ENCODE data around the gene TUSC2.

DNA sequence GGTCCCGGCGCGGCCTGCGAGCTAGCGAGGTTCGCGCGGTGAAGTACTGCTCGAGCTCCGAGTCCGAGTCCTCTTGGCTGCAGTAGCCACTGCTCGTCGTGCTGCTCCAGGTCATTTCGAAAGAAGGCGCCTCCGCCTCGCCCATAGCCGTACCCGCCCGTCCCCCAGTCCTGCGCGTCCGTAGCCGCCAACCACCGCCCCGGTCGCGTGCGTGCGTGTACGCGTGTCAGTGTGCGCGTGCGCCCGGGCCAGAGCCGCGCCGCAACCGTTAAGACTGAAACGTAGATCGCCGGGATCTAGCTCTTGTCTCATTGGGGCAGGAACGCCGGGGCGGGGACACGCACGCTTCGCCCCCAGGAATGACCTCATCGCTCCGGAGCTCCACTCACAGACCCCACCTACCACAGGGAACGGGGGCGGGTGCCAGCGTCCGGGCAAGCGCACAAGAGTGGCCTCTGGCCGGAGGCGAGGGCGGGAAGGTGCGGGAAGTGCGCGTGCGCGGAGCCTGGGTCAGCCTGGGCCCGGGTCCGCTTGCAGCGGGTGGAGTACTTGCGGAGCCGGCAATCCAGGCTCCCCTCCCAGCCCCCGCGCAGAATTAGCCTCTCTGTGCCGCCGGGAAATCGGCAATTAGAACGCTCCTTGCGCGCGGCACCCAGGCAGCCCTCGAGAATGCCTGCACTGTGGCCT, 9.3 kb upstream of the TUSC2 start:
- TF ChIP-seq, protein P1, sequence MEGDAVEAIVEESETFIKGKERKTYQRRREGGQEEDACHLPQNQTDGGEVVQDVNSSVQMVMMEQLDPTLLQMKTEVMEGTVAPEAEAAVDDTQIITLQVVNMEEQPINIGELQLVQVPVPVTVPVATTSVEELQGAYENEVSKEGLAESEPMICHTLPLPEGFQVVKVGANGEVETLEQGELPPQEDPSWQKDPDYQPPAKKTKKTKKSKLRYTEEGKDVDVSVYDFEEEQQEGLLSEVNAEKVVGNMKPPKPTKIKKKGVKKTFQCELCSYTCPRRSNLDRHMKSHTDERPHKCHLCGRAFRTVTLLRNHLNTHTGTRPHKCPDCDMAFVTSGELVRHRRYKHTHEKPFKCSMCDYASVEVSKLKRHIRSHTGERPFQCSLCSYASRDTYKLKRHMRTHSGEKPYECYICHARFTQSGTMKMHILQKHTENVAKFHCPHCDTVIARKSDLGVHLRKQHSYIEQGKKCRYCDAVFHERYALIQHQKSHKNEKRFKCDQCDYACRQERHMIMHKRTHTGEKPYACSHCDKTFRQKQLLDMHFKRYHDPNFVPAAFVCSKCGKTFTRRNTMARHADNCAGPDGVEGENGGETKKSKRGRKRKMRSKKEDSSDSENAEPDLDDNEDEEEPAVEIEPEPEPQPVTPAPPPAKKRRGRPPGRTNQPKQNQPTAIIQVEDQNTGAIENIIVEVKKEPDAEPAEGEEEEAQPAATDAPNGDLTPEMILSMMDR (IDR thresholded peaks at IDR 0.05; ENCODE audit: borderline replicate concordance, extremely low read depth, low read length, poor library complexity, severe bottlenecking): no peak
- no peak for TF ChIP-seq EZH2 (IDR thresholded peaks at IDR 0.05; ENCODE audit: borderline replicate concordance, low read depth, low read length, severe bottlenecking)

Measured in DND-41 (cell line).